GM18517 (cell line): ENCODE data around the gene HIVEP3.
"Not testable (repeated sequence)": the region's sequence is repeated elsewhere in the genome, so short reads cannot be mapped to it uniquely, and the experiment has no call there.

Experiments used
- ATAC-seq: cut with Tn5 transposase; IDR thresholded peaks from one replicate; pipeline ENCODE4 v1.9.1; 2021; ENCODE audit warnings: mild to moderate bottlenecking, moderate library complexity; ENCODE audit not compliant: unreplicated experiment

The HIVEP3 gene

DNA sequence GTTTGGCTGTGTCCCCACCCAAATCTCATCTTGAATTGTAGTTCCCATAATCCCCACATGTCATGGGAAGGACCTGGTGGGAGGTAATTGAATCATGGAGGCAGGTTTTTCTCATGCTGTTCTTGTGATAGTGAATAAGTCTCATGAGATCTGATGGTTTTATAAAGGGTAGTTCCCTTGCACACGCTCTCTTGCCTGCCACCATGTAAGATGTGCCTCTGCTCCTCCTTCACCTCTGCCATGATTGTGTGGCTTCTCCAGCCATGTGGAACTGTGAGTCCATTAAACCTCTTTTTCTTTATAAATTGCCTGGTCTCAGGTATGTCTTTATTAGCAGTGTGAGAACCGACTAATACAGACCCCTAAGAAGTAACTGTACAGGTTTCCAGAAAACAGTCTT, 2.5 kb upstream of the HIVEP3 start:
- ATAC-seq: not testable (repeated sequence)

DNA sequence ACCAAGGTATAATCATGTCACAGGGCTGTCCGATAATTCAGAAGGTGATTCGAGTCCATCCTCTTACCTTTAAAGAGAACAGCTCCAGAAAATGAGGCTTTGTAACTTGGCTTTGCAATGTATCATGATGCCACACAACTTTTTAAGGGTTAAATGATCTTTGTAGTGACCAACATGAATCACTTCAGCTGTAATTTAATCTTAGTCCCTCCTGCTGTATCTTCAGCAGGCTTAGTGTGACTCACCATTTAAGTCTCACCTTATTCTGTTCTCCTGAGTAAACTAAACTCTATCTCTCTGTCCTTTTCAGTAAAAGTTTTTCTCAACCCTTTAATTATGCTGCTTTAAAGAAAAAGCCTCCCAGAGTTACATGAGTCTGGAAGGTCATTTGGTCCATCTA, 1.9 kb upstream of the HIVEP3 start:
- ATAC-seq: no peak

DNA sequence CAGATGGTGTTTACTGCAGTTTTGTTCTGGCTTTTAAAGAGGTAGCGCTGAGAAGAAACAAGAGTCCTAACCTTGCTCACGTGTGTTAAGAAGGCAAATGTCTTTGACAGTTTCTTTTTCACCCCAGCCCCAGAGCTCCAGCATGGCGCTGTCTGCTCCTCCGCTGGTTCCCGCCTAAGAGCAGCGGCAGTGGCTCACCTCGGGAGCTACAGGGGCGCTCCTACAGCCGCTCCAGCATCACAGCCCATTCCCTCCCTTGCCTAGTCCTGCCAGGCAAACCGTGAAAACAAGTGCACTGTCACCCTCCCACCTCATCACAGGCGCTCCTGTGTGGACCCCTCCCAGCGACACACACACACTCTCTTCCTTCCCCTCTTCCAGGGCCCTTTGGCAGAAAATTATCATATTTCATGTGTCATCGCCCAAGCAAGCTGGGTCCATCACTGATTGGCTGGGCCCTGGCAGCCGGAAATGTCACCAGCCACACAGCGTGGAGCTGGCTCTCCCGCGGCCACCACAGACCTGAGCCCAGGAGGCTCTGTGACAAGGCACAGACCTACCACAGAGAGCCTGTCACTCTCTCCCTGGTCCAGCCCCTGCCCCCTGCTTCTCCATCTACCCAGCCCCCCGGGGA, 1.2 kb upstream of the HIVEP3 start:
- peak; percentile 61 for ATAC-seq

DNA sequence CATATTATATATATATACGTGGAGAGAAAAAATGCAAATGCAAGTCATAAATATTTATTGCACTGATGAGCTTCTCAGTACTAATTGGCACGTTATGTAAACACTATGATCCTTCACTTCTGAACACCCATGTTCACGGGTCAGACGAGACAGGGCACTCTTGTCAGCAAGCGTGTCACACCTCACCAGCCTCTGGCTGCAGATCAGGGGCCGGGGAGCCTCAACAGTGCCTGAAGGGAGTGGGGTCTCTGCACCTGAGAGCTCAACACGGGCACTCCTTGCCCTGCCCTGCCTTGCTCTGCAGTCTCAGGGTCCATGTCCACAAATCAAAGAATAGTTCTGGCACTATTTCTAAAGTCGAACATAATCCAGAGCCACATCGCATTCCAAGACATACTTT, 409 bp upstream of the HIVEP3 start:
- no peak for ATAC-seq

GRCh38 chr1:41917835-41918449, 780 bp downstream of the HIVEP3 start:
- no peak for ATAC-seq

GRCh38 chr1:41917076-41917475, 1.6 kb downstream of the HIVEP3 start:
- no peak for ATAC-seq

DNA sequence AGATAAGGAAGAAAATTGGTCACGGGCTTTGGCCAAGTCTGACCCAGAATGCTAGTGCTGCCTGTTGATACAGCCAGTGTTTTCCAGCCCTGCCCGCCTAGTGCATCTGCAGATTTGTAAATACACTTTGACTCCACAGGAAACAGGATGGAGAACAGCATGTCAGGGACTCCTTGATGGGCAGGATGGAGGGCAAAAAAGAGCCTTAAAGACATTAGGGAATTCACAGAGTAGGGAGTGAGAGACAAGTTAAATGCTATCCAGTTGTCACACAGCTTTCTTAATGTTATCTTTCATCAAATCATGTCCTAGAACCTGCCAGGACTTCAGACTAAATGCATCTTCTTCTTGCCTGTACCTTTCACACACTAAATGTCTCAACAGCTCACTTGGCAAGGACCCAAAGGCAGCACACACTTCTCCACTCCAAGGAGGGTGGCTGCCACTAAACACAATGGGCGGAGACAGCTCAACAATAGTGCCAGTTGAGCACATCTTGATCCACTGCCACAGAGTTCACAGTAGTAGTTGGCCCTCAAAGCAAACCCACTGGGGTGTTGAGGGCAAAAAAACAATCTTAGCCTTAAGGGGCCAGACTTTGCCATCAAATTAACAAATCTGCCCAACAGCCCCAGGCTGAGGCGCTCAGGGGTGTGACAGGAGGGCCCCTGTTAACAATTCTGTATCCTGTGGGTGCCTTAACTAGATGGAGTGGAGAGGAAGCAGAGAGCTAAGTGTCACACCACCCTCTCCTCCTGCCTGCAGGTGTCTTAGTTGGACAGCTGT, 2.7 kb downstream of the HIVEP3 start:
- ATAC-seq: no peak

GRCh38 chr1:41914516-41914915, 4.2 kb downstream of the HIVEP3 start:
- ATAC-seq: no peak

DNA sequence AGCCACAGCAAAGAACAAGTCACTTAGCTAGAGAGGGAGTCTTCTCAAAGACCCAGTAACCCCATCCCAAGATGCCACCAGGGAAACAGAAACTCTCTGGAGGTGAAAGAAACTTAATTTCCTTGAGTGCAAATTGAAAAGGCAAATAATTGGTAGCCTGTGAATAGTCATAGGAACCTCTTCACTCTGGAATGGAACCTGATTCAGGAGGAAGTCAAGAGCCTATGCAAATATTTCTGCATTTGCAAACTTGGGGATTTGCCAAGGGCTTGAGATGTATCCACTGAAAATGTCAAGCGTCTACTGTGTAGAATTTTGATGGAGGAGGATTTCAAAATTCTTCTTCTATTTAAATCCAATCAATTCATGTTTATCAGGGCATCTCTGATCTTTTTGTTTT, 5.7 kb downstream of the HIVEP3 start:
- ATAC-seq: no peak

DNA sequence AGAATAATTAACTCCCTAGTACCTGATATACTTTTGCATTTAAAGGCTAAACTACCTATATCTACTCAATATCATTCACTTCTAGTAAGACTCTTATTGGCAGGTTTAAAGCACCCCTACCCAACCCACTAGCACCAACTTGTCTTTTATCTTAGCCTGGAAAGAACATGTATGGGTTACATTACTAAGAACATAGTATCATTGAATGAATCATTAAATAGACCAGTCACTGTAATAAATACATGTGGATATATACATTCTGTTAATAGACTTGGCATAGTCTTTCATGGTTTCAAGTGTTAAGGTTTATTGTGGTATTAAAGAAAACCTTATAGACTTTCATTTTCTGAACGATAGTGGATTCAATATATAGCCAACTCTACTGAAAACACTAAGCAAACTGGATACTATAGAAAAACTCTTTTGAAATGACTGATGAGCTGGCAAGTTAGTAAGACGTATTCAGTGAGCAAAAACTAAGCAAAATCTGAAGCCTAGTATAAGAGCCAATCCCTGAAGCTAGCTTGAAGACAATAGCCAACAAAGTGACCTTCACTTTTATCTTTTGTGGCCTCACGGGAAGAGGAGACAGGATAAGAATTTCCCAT, 10.3 kb downstream of the HIVEP3 start:
- ATAC-seq: no peak

DNA sequence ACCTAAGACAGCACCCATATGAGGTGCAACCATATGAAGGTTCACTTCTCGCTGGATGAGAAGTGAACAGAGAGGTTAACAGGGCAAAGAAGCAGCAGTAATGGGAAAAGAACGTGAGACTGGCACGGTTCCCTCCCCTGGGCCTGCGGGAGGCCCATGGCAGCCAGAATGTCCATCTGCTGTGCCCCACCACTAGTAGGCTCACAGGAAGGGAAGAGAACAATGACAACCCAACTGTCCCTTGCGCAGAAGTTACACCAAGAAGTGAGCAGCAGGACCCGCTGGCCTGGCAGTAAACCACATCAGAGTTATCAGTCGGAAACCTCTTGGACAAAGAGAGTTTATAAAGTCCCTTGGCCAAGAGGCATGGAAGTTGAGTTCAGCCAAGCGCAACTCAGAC, 11.3 kb downstream of the HIVEP3 start:
- ATAC-seq: no peak

- no peak for ATAC-seq
These were observed 11.8 kb downstream of the HIVEP3 start for GRCh38 chr1:41906943-41907342.

DNA sequence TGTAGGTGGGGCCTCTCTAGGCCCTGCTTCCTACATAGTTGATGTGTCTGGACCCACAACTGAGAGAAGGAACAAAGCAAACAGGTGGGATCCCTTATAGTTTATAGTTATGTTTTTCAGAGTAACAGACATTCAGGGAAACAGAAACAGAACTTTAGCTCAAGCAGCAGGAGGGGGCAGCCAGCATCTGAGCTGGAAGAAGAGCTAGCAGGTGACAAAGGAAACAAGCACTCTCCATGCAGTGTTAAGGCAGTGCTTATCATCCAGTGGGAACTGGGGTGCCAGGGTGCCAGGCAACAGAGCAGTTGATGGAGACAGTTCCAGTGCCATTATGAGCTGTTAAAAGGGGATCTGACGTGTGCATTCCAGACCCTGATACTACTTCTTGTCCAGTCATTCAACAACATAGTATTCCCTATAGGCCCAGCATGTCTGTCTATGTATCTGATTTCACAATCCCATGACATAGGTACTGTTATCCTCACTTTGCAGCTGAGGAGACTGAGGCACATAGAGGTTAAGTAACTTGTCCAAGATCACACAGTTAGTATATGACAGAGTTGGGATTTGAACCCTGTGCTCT, 13.5 kb downstream of the HIVEP3 start:
- no peak for ATAC-seq

DNA sequence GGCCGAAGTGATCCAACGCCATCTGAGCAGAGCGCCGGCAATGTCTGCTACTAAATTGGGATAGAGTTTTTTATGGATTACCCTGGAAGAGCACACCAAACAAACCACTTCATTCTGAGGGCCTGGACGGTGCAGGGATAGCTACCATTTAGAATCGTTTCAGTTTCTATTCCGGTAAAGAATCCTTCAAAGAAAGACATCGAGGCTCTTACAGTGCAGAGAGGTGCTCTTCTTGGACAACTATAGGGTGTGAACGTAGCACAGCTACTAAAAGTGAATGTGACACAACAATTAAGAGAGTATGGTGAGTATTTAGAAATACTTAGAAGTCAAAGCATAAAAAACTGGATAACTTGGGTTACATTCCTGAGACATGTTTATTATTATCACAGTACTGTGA, 16.1 kb downstream of the HIVEP3 start:
- no peak for ATAC-seq

DNA sequence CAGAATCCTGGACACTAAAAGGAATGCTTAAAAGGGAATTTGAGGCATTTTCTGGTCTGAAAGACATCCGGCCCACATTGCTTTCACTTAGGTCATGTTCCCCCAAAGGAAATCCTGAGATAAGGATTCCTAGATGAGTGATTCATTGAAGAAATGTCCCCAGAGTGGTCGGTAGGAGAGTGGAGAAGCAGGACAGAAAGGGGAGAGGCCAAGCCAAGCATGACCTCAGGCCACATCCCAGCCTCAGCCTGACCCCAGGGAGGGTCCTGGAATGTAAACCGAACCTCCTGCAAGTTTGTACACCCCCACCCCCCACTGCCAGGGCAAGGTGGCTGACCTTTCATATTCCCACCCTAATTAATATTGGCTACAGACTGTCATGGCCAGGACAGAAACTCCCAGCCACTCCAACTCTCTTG, 16.6 kb downstream of the HIVEP3 start:
- no peak for ATAC-seq

DNA sequence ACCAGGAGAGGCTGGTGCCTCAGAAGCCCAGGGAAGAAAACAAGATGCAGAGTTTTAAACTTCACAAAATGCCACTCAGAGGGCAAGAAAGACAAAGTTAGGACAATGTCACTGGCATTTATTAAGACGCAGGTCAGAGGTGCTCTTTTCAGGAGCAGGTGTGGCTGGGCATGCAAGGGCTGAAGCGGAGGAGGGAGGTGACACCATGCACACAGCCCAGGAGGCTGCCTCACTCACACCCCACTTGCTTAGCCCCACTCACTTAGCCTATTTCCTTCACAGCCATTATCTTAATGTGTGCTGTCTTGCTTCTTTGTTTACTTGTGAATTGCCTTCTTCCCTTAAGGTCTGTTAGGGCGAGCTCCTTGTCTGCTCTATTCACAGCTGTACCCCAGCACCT, 17.2 kb downstream of the HIVEP3 start:
- no peak for ATAC-seq

DNA sequence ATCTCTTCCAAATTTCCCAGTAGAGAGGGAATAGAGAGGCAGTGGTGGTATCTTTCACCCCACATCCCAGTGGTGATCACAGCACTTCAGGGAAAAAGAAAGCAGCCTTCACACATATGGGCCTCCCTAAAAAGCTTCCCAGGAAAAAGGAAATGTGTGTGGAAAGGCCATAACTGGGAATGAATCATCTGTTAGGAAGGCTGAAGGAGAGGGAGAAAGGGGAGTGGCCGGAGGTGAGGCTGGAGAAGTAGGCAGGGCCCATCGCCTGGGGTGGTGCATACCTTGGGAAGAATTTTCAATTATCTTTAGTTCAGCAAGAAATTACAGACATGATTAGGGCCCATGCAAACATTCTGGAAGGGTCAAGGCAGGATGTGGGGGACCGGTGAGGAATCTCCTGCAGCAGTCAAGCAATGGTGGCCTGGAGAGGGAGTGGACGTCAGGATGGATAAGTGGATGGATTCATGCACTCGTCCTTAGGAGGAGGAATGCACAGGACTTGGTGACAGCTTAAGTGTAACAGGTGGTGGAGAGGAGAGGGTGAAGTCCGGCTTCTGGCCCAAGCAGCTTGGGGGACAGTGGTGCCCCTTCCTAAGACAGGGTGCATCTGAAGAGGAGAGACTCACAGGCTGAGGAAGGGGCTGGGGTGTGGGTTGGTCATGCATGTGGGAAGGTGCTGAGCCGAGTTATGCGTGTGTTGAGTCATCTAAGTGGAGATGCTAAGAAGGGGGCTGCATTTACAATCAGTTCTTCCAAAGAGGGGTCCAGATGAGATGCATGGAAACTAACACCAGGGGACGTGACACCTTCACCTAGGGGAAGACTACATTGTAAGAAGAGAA, 17.9 kb downstream of the HIVEP3 start:
- ATAC-seq: no peak

- ATAC-seq: no peak
These were observed 20.5 kb downstream of the HIVEP3 start for GRCh38 chr1:41898191-41898713.

GRCh38 chr1:41895552-41895951, 23.2 kb downstream of the HIVEP3 start:
- ATAC-seq: no peak

DNA sequence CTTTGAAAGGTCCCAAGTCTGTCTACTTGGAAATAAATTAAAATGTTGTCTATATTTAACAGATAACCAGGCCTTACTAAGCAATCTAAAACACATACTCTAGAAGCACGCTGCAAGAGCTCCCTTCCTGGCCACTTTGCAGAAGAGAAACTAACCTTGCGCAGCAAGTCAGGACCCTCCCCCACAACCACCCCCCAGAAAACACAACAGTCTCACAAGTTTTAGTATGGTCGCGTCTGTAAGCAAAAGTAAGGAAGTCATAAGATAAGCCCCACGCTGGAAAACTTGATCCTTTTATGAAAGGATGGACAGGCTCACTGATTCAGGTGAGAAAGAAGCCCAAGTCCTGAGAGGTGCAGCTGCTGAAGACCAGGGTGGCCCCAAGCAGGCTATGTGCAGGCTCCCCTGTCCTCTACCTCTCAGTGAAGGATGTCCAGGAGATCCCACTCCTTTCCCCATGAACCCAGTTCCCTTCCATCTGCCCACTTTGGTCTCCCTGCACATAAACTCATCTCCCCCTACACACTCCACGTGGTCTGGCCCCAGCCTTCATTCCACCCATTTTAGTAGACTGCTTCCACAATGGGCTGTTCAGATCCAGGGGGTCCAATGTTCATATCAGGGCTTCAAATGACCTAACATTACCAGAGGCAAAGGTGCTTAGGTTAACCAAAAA, 23.8 kb downstream of the HIVEP3 start:
- ATAC-seq: no peak
